Ishikawa (cell line): ENCODE results near the gene TNS1.

ENCODE experiments used
- CEBPB ChIP-seq: IDR thresholded peaks from 2 replicates; pipeline ENCODE4 v1.6.1; 2012
- CREB1 ChIP-seq: IDR thresholded peaks from 2 replicates; pipeline ENCODE4 v1.6.1; 2012; ENCODE audit warnings: low read depth
- EGR1 ChIP-seq: IDR thresholded peaks from 2 replicates; pipeline ENCODE4 v1.6.1; 2012
- EP300 ChIP-seq: IDR thresholded peaks from 2 replicates; pipeline ENCODE4 v1.6.1; 2012; ENCODE audit warnings: borderline replicate concordance
- FOXM1 ChIP-seq: IDR thresholded peaks from 2 replicates; pipeline ENCODE4 v1.6.1; 2012; ENCODE audit warnings: low read depth, borderline replicate concordance
- MAX ChIP-seq: IDR thresholded peaks from 2 replicates; pipeline ENCODE4 v1.6.1; 2012
- NFIC ChIP-seq: IDR thresholded peaks from 2 replicates; pipeline ENCODE4 v1.6.1; 2012
- RAD21 ChIP-seq: IDR thresholded peaks from 2 replicates; pipeline ENCODE4 v1.6.1; 2012; ENCODE audit warnings: low read depth
- TAF1 ChIP-seq: IDR thresholded peaks from 2 replicates; pipeline ENCODE4 v1.6.1; 2012; ENCODE audit warnings: low read depth, mild to moderate bottlenecking
- TCF12 ChIP-seq: IDR thresholded peaks from 2 replicates; pipeline ENCODE4 v1.6.1; 2012; ENCODE audit warnings: low read depth
- TEAD4 ChIP-seq: IDR thresholded peaks from 2 replicates; pipeline ENCODE4 v1.6.1; 2012
- USF1 ChIP-seq: IDR thresholded peaks from 2 replicates; pipeline ENCODE4 v1.6.1; 2012
- YY1 ChIP-seq: IDR thresholded peaks from 2 replicates; pipeline ENCODE4 v1.6.1; 2012; ENCODE audit warnings: low read depth
- ZBTB7A ChIP-seq: IDR thresholded peaks from 2 replicates; pipeline ENCODE4 v1.6.1; 2012; ENCODE audit warnings: low read depth
- TF ChIP-seq, protein P1 (sequence below): IDR thresholded peaks from 2 replicates; pipeline ENCODE4 v1.6.1; 2012; ENCODE audit warnings: low read depth, mild to moderate bottlenecking

The TNS1 gene

DNA sequence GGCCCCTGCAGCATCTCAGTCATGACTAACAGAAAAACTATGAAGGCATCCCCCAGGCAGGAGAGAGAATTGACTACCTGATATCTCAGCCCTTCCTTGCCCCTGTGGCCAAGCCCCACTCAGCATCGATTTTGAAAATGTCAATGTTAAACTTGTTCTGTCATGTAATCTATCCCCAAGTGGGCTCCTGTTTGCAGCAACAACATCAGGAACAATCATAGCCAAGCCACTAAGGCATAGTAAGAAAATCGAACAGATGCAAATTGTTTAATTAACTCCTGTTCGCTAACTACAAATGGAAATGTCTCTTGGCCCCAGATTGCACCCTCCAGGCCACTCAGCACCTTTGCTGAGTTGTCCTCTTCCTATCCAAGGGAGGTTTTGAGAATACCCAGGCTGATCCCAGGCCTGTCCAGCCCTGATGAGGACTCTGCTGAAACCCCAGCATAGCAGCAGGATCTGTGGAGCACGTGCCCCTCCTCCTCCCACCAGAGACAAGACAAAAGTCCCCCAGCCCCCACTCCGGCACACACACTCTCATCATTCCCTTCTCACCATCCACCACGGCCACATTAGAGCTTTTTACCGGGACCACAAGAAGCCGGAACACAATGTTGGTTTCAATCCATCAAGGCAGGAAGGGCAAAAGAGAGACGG, 150.1 kb downstream of the TNS1 start:
- no peak for TF ChIP-seq EP300
- no peak for TF ChIP-seq ZBTB7A
- TF ChIP-seq, protein P1, sequence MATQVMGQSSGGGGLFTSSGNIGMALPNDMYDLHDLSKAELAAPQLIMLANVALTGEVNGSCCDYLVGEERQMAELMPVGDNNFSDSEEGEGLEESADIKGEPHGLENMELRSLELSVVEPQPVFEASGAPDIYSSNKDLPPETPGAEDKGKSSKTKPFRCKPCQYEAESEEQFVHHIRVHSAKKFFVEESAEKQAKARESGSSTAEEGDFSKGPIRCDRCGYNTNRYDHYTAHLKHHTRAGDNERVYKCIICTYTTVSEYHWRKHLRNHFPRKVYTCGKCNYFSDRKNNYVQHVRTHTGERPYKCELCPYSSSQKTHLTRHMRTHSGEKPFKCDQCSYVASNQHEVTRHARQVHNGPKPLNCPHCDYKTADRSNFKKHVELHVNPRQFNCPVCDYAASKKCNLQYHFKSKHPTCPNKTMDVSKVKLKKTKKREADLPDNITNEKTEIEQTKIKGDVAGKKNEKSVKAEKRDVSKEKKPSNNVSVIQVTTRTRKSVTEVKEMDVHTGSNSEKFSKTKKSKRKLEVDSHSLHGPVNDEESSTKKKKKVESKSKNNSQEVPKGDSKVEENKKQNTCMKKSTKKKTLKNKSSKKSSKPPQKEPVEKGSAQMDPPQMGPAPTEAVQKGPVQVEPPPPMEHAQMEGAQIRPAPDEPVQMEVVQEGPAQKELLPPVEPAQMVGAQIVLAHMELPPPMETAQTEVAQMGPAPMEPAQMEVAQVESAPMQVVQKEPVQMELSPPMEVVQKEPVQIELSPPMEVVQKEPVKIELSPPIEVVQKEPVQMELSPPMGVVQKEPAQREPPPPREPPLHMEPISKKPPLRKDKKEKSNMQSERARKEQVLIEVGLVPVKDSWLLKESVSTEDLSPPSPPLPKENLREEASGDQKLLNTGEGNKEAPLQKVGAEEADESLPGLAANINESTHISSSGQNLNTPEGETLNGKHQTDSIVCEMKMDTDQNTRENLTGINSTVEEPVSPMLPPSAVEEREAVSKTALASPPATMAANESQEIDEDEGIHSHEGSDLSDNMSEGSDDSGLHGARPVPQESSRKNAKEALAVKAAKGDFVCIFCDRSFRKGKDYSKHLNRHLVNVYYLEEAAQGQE, result no peak
- no peak for TF ChIP-seq CEBPB
- no peak for TF ChIP-seq CREB1
- TF ChIP-seq NFIC, result no peak
- TF ChIP-seq TEAD4, result no peak
- no peak for TF ChIP-seq TAF1
- no peak for TF ChIP-seq EGR1
- TF ChIP-seq YY1, result no peak

- TF ChIP-seq NFIC, result no peak
- TF ChIP-seq EGR1, result no peak
- TF ChIP-seq TCF12, result no peak
- TF ChIP-seq USF1, result no peak
Measured at GRCh38 chr2:217851191-217852020, 151.4 kb downstream of the TNS1 start.

GRCh38 chr2:217849154-217849975, 153.4 kb downstream of the TNS1 start:
- TF ChIP-seq TAF1 (no peak), RAD21 (no peak)

- TF ChIP-seq, protein P1, result no peak
- TF ChIP-seq YY1 (no peak), EGR1 (no peak), RAD21 (no peak), ZBTB7A (no peak), FOXM1 (no peak), USF1 (no peak), CEBPB (no peak), TEAD4 (no peak), CREB1 (no peak), MAX (no peak), TCF12 (no peak), NFIC (no peak), EP300 (no peak), TAF1 (no peak)
Measured at GRCh38 chr2:217848351-217848957, 154.3 kb downstream of the TNS1 start.

GRCh38 chr2:217847552-217848350, 155.0 kb downstream of the TNS1 start:
- TF ChIP-seq CREB1, result no peak
- no peak for TF ChIP-seq TAF1
- TF ChIP-seq RAD21, result no peak
- no peak for TF ChIP-seq TCF12
- TF ChIP-seq EGR1, result no peak
- TF ChIP-seq, protein P1, result no peak
- no peak for TF ChIP-seq EP300
- no peak for TF ChIP-seq YY1
- no peak for TF ChIP-seq FOXM1
- no peak for TF ChIP-seq ZBTB7A
- TF ChIP-seq USF1, result no peak
- TF ChIP-seq CEBPB, result no peak
- TF ChIP-seq TEAD4, result no peak
- TF ChIP-seq MAX, result no peak
